A549 treated with dexamethasone at 1 μM for 4 hours (cell line): ENCODE results near the gene SLMAP. TPM values are rescaled to one million over a fixed set of nuclear protein-coding genes. Genes with fewer than 3 reads are reported as not detected.

ENCODE experiments used
- total RNA-seq: library from RNA; stranded (reverse); fragments of 200-300 nt; extraction: Qiagen RNA extraction; gene quantifications from 5 replicates; pipeline ENCODE4 v1.2.3, GENCODE V29; 2022

Gene SLMAP, protein sequence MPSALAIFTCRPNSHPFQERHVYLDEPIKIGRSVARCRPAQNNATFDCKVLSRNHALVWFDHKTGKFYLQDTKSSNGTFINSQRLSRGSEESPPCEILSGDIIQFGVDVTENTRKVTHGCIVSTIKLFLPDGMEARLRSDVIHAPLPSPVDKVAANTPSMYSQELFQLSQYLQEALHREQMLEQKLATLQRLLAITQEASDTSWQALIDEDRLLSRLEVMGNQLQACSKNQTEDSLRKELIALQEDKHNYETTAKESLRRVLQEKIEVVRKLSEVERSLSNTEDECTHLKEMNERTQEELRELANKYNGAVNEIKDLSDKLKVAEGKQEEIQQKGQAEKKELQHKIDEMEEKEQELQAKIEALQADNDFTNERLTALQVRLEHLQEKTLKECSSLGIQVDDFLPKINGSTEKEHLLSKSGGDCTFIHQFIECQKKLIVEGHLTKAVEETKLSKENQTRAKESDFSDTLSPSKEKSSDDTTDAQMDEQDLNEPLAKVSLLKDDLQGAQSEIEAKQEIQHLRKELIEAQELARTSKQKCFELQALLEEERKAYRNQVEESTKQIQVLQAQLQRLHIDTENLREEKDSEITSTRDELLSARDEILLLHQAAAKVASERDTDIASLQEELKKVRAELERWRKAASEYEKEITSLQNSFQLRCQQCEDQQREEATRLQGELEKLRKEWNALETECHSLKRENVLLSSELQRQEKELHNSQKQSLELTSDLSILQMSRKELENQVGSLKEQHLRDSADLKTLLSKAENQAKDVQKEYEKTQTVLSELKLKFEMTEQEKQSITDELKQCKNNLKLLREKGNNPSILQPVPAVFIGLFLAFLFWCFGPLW
- total RNA-seq: 16.1 to 25.7 TPM (median 24.1 TPM) in 5 replicates

GRCh38 chr3:57755741-57756527 is at the start of gene SLMAP:
TSS of gene SLMAP (plus strand) at chr3:57756309. CDS start at chr3:57757652, 1,343 bp downstream.

Other genes with a start within 250 kb of the SLMAP start
- 0.01 to 0.18 TPM (median 0.07 TPM) in 5 replicates for gene DNAH12, start 212.0 kb upstream of the SLMAP start, total RNA-seq
- gene PDE12, start 200.0 kb upstream of the SLMAP start, total RNA-seq: 14.2 to 20.0 TPM (median 19.1 TPM) in 5 replicates
- 153 to 190 TPM (median 184 TPM) in 5 replicates for gene ARF4, start 159.0 kb upstream of the SLMAP start, total RNA-seq
- 6.9 to 9.4 TPM (median 7.4 TPM) in 5 replicates for gene DENND6A, start 63.2 kb upstream of the SLMAP start, total RNA-seq